ENCODE results near the gene ARHGDIA.

DNA sequence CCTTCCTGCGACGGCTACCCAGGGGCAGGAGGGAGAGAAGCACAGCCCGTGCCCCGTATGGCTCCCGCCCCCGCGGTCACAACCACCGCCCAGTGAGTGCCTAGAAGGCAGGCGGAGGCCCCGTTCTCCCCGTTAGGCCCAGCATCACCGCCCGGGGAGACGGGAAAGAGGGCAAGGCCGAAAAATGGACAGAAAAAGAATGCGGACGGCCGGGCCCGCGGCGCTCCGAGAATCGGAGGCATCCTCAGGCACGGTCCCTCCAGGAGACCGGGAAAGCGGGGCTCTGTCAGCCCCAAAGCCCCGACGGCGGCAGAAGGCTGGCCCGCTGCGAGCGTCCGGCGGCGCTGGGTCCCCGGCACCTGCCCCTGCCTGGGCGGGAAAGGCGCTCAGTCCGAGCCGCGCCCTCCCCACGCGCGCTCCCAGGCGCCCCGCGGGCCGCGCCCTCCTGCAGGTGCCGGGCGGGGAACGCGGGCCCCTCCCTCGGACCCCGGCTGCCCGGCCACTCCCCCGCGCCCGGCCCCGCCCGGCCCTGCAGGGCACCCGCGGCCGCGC, 38.5 kb downstream of the ARHGDIA start:
- no peak for TF ChIP-seq POLR2AphosphoS5 (IDR thresholded peaks at IDR 0.05; ENCODE audit: insufficient read depth in 1 of 2, low read depth in 1 of 2)
- TF ChIP-seq, protein P1, sequence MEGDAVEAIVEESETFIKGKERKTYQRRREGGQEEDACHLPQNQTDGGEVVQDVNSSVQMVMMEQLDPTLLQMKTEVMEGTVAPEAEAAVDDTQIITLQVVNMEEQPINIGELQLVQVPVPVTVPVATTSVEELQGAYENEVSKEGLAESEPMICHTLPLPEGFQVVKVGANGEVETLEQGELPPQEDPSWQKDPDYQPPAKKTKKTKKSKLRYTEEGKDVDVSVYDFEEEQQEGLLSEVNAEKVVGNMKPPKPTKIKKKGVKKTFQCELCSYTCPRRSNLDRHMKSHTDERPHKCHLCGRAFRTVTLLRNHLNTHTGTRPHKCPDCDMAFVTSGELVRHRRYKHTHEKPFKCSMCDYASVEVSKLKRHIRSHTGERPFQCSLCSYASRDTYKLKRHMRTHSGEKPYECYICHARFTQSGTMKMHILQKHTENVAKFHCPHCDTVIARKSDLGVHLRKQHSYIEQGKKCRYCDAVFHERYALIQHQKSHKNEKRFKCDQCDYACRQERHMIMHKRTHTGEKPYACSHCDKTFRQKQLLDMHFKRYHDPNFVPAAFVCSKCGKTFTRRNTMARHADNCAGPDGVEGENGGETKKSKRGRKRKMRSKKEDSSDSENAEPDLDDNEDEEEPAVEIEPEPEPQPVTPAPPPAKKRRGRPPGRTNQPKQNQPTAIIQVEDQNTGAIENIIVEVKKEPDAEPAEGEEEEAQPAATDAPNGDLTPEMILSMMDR (IDR thresholded peaks at IDR 0.05) = no peak
- TF ChIP-seq POLR2A (IDR thresholded peaks at IDR 0.05) = no peak

All from vagina (tissue), 2 donors.